SK-N-DZ (cell line): ENCODE data around the gene MGP. TPM values are rescaled to one million over a fixed set of nuclear protein-coding genes. Genes with fewer than 3 reads are reported as not detected.

ENCODE experiments used
- DNase-seq: peaks from one replicate; pipeline ENCODE4 v3.0.0-alpha.2; 2015; ENCODE audit warnings: low spot score
- polyA plus RNA-seq, 2 experiments: library from polyadenylated mRNA; depleted of rRNA; stranded (reverse); fragments of >200 nt; gene quantifications; 2 replicates each; pipeline ENCODE4 v1.2.3, GENCODE V29; 2014

Gene MGP
- polyA plus RNA-seq (2014; cell fraction: cytosol; rRNA removed): not detected in 2 replicates
- not detected in 2 replicates for polyA plus RNA-seq (2014; cell fraction: nucleus; rRNA removed)

- no peak for DNase-seq
Observed at GRCh38 chr12:14885718-14886221, at the start of gene MGP. TSS of gene MGP (minus strand) at chr12:14885854. CDS start at chr12:14885791, 63 bp downstream.

DNA sequence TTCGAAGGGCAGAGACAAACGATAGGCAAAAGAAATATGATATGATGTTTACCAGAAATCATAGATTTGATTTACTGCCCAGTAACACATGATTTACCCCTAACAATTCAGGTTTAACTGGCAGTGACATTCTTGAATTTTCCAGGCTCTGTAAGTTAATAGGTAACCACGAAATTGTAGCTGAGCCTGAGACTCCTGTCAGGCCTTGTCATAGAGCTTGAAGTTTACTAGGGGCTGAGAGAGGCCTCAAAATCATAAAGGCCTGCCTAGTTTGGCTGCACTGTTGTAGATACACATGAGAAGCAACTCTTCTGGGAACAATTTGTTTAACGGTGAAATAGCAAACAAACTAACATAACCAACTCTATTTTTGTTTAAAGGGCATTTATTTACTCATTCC is 49.4 kb upstream of the MGP start:
- no peak for DNase-seq

GRCh38 chr12:14934511-14934910 is 48.9 kb upstream of the MGP start:
- no peak for DNase-seq

DNA sequence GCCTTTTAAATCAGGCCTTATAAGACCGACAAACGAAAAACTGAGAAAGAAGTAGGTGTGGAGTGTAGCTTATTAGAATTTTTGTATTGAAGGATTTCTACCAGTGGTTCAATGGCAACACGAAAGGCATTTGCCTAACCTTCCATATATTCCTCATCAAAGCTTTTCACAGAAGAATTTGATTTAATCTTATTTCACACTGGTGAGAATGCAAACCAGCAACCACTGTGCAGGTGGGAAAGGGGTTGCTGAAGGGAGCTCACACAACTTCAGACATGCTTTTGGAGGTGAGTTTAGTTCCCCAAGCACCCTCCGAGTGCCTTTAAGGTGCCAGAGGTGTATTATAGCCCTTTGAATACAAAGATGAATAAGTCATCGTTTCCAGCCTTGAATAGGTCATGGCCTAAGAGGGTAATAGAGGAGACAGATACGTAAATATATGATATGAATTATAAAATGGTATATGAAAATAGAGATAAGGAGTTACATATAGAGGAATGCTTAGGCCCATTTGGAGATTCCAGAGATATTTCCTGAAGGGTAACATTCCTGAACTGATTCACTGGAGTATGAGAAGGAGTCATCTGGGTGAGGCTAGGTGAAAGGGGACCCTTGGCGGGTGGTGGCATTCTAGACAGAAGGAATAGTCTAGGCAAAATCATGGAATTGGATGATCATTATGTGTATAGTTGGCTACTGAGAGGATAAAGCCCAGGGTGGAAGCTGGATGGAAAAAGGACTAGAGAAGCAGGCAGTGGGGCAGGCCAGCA is 46.3 kb upstream of the MGP start:
- no peak for DNase-seq

GRCh38 chr12:14931359-14931758 is 45.7 kb upstream of the MGP start:
- DNase-seq: no peak

DNA sequence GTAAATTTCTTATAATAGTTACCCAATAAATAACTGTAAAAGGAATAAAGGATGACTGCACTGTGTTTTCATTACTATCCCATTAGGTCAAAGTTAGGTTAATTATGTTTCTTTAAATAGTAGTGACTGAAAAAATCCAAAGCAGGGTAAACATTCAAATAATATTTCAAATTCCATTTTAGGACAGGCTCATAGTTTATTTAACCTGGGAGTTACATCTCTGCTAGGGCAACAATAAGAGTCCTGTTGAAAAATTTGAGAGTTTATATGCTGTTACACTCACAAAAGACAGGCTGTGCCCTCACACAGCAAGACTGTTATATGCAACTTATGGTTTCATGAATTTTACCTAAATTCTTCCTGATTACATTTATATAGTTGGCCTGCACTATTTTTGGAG is 44.6 kb upstream of the MGP start:
- no peak for DNase-seq

DNA sequence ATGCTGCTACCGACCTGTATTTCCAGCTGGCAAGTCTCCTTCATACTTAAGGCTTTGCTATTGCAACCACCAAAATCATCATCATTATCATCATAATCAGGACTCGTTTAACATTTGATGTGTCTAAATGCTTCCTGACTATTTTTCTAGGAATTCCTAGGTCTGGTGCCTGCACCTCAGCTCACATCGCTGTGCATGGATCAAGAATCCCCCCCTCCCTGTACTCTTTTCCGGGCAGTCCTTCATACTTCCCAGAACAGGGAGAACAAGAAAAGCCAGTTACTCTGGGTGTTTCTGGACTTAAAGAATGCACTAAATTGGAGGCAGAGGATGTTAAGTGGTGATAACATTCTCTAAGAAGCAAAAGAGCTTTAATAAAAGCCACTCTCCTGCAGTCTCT is 43.3 kb upstream of the MGP start:
- DNase-seq: no peak

- DNase-seq: no peak
Observed at GRCh38 chr12:14927267-14927666, 41.6 kb upstream of the MGP start.

- DNase-seq: no peak
Observed at GRCh38 chr12:14924541-14924940, 38.9 kb upstream of the MGP start.

DNA sequence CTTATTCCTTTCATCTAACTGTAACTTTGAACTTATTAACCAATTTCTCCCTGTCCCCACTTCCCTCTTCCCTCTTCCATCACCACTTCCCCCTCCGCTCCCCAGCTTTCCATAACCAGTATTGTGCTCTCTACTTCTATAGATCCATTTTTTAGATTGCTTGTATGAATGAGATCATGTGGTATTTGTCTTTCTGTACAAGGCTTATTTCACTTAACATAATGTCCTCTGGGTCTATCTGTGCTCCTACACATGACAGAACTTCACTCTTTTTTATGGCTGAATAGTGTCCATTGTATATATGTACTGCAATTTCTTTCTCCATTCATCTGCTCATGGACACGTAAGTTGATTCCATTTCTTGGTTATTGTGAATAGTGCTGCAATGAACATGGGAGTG is 38.3 kb upstream of the MGP start:
- no peak for DNase-seq

- no peak for DNase-seq
Observed at GRCh38 chr12:14921218-14921617, 35.6 kb upstream of the MGP start.

DNA sequence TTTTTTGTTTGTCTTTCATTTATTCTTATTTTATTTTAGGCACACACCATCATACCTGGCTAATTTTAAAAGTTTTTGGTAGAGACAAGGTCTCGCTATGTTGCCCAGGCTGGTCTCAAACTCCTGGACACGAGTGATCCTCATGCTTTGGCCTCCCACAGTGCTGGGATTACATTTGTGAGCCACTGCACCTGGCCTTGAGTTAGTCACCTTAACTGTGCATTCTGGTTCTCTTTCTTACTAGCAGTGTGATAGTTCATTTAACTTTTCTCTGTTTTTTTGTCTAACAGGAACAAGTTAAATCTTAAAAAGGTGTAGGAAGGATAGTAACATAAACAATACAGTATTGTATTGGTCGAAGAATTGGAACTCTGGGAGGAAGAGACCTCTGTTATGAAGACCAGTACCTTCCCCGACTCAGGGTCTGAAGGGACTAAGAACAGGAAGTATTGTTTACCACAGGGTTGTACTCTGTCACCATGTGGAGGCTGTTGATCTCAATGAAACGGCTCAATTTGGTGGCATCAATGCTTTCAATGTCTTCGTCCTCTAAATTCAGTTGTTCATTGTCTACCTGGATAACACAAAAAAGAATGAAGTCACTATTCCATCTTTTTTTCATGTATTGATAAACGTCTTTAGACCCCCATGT is 34.9 kb upstream of the MGP start:
- no peak for DNase-seq

GRCh38 chr12:14919455-14919854 is 33.8 kb upstream of the MGP start:
- no peak for DNase-seq

DNA sequence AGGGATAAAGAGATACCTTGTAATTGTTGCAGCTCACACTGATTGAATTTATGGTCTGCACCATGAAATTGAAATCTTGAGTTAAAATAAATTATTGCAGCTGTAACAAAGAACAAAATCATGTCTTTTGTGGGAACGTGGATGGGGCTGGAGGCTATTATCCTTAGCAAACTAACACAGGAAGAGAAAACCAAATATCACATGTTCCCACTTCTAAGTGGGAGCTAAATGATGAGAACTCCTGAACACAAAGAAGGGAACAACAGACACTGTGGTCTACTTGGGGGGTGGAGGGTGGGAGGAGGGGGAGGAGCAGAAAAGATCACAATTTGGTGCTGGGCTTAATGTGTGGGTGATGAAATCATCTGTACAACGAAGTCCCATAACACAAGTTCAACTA is 30.1 kb upstream of the MGP start:
- no peak for DNase-seq

DNA sequence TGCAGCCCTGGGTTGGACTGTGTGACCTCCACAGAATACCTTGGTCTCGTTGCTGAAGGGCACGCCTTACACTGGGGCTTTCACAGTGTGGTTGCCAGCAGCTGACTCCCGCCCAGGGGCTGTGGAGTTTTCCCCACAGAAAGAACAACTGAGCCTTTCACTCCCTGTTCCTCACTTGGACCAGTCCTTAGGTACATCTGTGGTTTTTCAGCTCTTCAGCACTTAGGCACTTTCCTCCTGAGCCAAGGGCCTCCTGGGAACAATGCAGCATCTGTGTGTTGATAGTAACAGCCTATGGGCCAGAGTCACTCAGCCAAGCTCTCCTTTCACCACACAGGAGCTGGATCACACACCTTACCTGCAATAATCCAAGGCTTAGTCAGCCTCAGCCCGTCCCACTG is 27.7 kb upstream of the MGP start:
- DNase-seq: no peak

- no peak for DNase-seq
Observed at GRCh38 chr12:14911131-14911530, 25.5 kb upstream of the MGP start.

DNA sequence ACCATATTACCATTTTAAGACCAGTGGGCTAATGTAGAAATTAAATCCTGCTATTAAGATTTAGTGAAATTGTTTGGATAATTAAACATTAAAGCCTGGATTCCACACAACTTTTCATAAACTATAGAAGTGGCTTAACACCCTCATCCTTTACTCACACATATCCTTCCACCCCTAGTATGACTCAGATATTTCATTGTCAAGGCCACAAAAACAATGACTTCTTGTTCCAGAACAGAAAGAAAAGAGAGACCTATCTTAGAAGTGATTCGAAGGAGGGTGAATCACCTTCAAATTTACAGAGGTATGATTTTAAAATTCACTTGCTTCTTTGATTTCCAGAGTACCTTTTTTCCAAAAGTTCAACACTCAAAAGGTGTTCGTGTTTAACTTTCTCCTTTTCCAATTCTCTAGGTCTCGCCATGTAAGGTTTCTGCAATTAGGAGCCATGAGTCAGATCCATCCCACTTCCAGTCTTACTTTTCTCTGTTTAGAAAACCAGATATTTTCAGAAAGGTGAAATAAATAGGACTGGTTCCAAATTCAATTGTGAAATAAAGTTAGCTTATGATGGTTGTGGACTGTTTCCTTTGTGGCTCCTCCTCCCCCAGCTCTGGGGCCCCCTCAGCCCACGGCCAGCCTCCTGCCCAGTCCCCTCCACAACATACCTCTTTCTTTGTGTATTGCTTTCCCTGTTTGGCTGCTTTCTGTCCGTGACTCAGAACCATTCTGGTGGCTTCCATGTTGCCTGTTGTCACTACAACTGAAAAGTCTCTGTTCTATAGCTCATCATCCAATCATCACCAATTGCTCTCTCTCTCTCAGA is 24.6 kb upstream of the MGP start:
- no peak for DNase-seq

- DNase-seq: no peak
Observed at GRCh38 chr12:14907953-14908352, 22.3 kb upstream of the MGP start.

GRCh38 chr12:14906114-14906513 is 20.5 kb upstream of the MGP start:
- DNase-seq: no peak

GRCh38 chr12:14905269-14906004 is 19.8 kb upstream of the MGP start:
- DNase-seq: no peak

- no peak for DNase-seq
Observed at GRCh38 chr12:14904854-14905253, 19.2 kb upstream of the MGP start.
